SK-N-SH treated with all-trans-retinoic acid at 6 μM for 48 hours (cell line): ENCODE results near the gene BCAR1.

ENCODE experiments used
- ARNTL ChIP-seq: fragments of 450-650 bp; formaldehyde crosslinking; IDR thresholded peaks from 2 replicates; pipeline ENCODE4 v1.5.0; 2020; ENCODE audit warnings: low read depth, mild to moderate bottlenecking, moderate library complexity, borderline replicate concordance
- CREB5 ChIP-seq: fragments of 250-450 bp; sonication (Bioruptor Pico); IDR thresholded peaks from 2 replicates; pipeline ENCODE4 v1.5.1; 2020; ENCODE audit warnings: low read depth, mild to moderate bottlenecking, moderate library complexity
- CSDC2 ChIP-seq: fragments of 250-450 bp; sonication (Bioruptor Pico); IDR thresholded peaks from 2 replicates; pipeline ENCODE4 v1.5.0; 2020; ENCODE audit warnings: mild to moderate bottlenecking, moderate library complexity
- CSRNP3 ChIP-seq: fragments of 250-450 bp; sonication (Bioruptor Pico); IDR thresholded peaks from 2 replicates; pipeline ENCODE4 v1.5.1; 2021; ENCODE audit warnings: mild to moderate bottlenecking, moderate library complexity
- GLIS3 ChIP-seq: fragments of 250-450 bp; sonication (Bioruptor Pico); IDR thresholded peaks from 2 replicates; pipeline ENCODE4 v1.5.0; 2020; ENCODE audit warnings: mild to moderate bottlenecking, moderate library complexity
- OSR1 ChIP-seq: fragments of 250-450 bp; sonication (Bioruptor Pico); IDR thresholded peaks from 2 replicates; pipeline ENCODE4 v1.8.0; 2022; ENCODE audit warnings: moderate library complexity, mild to moderate bottlenecking, inconsistent platforms
- PATZ1 ChIP-seq: fragments of 250-450 bp; sonication (Bioruptor Pico); IDR thresholded peaks from 2 replicates; pipeline ENCODE4 v1.8.0; 2020; ENCODE audit warnings: mild to moderate bottlenecking, moderate library complexity, borderline replicate concordance
- TCF4 ChIP-seq: fragments of 250-450 bp; sonication (Bioruptor Pico); IDR thresholded peaks from 2 replicates; pipeline ENCODE4 v1.8.0; 2021; ENCODE audit warnings: mild to moderate bottlenecking, moderate library complexity, borderline replicate concordance
- TOX ChIP-seq: fragments of 250-450 bp; sonication (Bioruptor Pico); IDR thresholded peaks from 2 replicates; pipeline ENCODE4 v1.8.0; 2021; ENCODE audit warnings: mild to moderate bottlenecking, moderate library complexity, borderline replicate concordance
- TSHZ2 ChIP-seq: fragments of 250-450 bp; sonication (Bioruptor Pico); IDR thresholded peaks from 2 replicates; pipeline ENCODE4 v1.5.0; 2020; ENCODE audit warnings: mild to moderate bottlenecking, moderate library complexity
- ZFP3 ChIP-seq: fragments of 250-450 bp; sonication (Bioruptor Pico); IDR thresholded peaks from 2 replicates; pipeline ENCODE4 v1.5.0; 2020; ENCODE audit warnings: mild to moderate bottlenecking, moderate library complexity
- ZNF565 ChIP-seq: fragments of 450-650 bp; formaldehyde crosslinking; conservative IDR thresholded peaks from 2 replicates; pipeline ENCODE4 v1.5.0; 2020; ENCODE audit warnings: low read depth, mild to moderate bottlenecking, moderate library complexity
- ZNF8 ChIP-seq: fragments of 450-650 bp; formaldehyde crosslinking; IDR thresholded peaks from 2 replicates; pipeline ENCODE4 v1.5.0; 2020; ENCODE audit warnings: mild to moderate bottlenecking, moderate library complexity

- TF ChIP-seq ZFP3, result no peak
- no peak for TF ChIP-seq ZNF565 (CRISPR knock-in tag)
- TF ChIP-seq GLIS3, result no peak
- no peak for TF ChIP-seq TOX
- TF ChIP-seq CREB5 (CRISPR knock-in tag), result no peak
- no peak for TF ChIP-seq TCF4
- no peak for TF ChIP-seq ZNF8 (CRISPR knock-in tag)
- TF ChIP-seq CSDC2 (CRISPR knock-in tag), result no peak
- no peak for TF ChIP-seq OSR1
- TF ChIP-seq CSRNP3 (CRISPR knock-in tag), result no peak
- no peak for TF ChIP-seq PATZ1 (CRISPR knock-in tag)
- TF ChIP-seq TSHZ2 (CRISPR knock-in tag), result no peak
- TF ChIP-seq ARNTL, result no peak
Measured at GRCh38 chr16:75204410-75204758, 47.0 kb downstream of the BCAR1 start.
